M059J (cell line): ENCODE results near the gene MMP15. TPM values are rescaled to one million over a fixed set of nuclear protein-coding genes. Genes with fewer than 3 reads are reported as not detected.

Source experiments
- DNase-seq: peaks from one replicate; pipeline ENCODE4 v3.0.0-alpha.2; 2012; ENCODE audit warnings: low read depth
- total RNA-seq: library from RNA; depleted of rRNA; stranded (reverse); fragments of >200 nt; shearing (Covaris generic); gene quantifications from 2 replicates; pipeline ENCODE4 v1.2.3, GENCODE V29; 2014

MMP15 gene
- total RNA-seq, 1 experiment from 2014 or later: 3.1 TPM

- no peak for DNase-seq
Observed at GRCh38 chr16:58035356-58036170, 10.0 kb downstream of the MMP15 start.

- no peak for DNase-seq
Observed at GRCh38 chr16:58036943-58037342, 11.4 kb downstream of the MMP15 start.

GRCh38 chr16:58037365-58038057 is 12.0 kb downstream of the MMP15 start:
- no peak for DNase-seq

- DNase-seq: no peak
Observed at GRCh38 chr16:58038219-58038641, 12.7 kb downstream of the MMP15 start.

- no peak for DNase-seq
Observed at GRCh38 chr16:58039829-58040495, 14.4 kb downstream of the MMP15 start.

- no peak for DNase-seq
Observed at GRCh38 chr16:58040496-58040846, 14.9 kb downstream of the MMP15 start.

- no peak for DNase-seq
Observed at GRCh38 chr16:58040945-58041627, 15.5 kb downstream of the MMP15 start.

GRCh38 chr16:58041628-58041955 is 16.0 kb downstream of the MMP15 start:
- DNase-seq: no peak

- no peak for DNase-seq
Observed at GRCh38 chr16:58042001-58042885, 16.7 kb downstream of the MMP15 start.

- DNase-seq: no peak
Observed at GRCh38 chr16:58042886-58043515, 17.4 kb downstream of the MMP15 start.

GRCh38 chr16:58043571-58044155 is 18.1 kb downstream of the MMP15 start:
- no peak for DNase-seq

- DNase-seq: no peak
Observed at GRCh38 chr16:58044266-58045019, 18.9 kb downstream of the MMP15 start.

GRCh38 chr16:58045096-58045495 is 19.5 kb downstream of the MMP15 start:
- no peak for DNase-seq

- DNase-seq: no peak
Observed at GRCh38 chr16:58046054-58046881, 20.7 kb downstream of the MMP15 start.

- no peak for DNase-seq
Observed at GRCh38 chr16:58046936-58047335, 21.4 kb downstream of the MMP15 start.

- DNase-seq: no peak
Observed at GRCh38 chr16:58047557-58048348, 22.2 kb downstream of the MMP15 start.

- DNase-seq: no peak
Observed at GRCh38 chr16:58048494-58049231, 23.1 kb downstream of the MMP15 start.
